K562 (cell line): ENCODE measurements around the gene PKP1.

Source experiments
- CHD1 ChIP-seq: fragments of 200-600 bp; sonication (generic); IDR thresholded peaks from one replicate; pipeline ENCODE4 v1.6.1; 2012; ENCODE audit warnings: mild to moderate bottlenecking, moderate library complexity, low read length, inconsistent platforms
- GTF2F1 ChIP-seq: IDR thresholded peaks from 2 replicates; pipeline ENCODE4 v1.6.1; 2011; ENCODE audit warnings: low read depth, low read length, improper control_type of control experiment
- NONO ChIP-seq, 2 experiments: fragments of 200-400 bp in 1 of 2; fragments of 450-650 bp in 1 of 2; formaldehyde crosslinking in 1 of 2; IDR thresholded peaks; 2 replicates each; pipeline ENCODE4 v1.6.1; 2017; ENCODE audit warnings: low read depth in 2 of 2, mild to moderate bottlenecking in 2 of 2, moderate library complexity in 2 of 2, low read length in 1 of 2
- ZNF764 ChIP-seq: fragments of 250-450 bp; sonication (Bioruptor Pico); IDR thresholded peaks from 2 replicates; pipeline ENCODE4 v1.4.0; 2020; ENCODE audit warnings: low read depth, mild to moderate bottlenecking, moderate library complexity
- ZNF830 ChIP-seq: fragments of 250-450 bp; sonication (Bioruptor Pico); IDR thresholded peaks from 2 replicates; pipeline ENCODE4 v1.5.0; 2021; ENCODE audit warnings: mild to moderate bottlenecking
- TF ChIP-seq, protein P1 (sequence below), 3 experiments: IDR thresholded peaks in 2 of 3; conservative IDR thresholded peaks in 1 of 3; 2 replicates each; pipeline ENCODE4 v1.5.1; 2011 to 2012; ENCODE audit warnings: low read length in 3 of 3, mild to moderate bottlenecking in 3 of 3, control low read depth in 2 of 3, improper control_type of control experiment in 1 of 3, inconsistent platforms in 1 of 3, low read depth in 1 of 3, mixed read lengths in 1 of 3, moderate library complexity in 1 of 3; ENCODE audit not compliant: insufficient read depth in 2 of 3

DNA sequence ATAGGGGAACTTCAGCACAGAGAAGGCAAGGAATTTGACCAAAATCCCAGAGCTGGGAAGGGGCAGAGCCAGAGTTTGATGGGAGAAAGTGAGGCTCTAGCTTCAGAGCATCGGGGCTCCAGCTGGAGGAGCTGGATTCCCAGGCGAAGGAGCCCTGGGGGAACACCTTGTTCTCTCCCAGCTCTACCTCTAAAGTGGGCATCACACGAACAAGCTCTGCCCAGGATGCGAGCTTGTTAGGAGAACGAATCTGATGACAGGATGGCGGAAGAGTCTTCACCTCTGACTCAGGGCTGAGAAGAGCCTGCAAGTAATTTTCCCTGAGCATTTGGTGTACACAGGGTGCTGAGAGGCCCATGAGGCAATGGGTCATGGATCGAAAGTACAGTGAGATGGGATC is 72.2 kb downstream of the PKP1 start:
- TF ChIP-seq CHD1 (no peak), ZNF830 (CRISPR knock-in tag) (no peak), GTF2F1 (no peak), ZNF764 (CRISPR knock-in tag) (no peak), NONO (IDR thresholded peaks at IDR 0.05; ENCODE audit: low read depth in 2 of 2, low read length in 1 of 2) (no peak)
- TF ChIP-seq, protein P1, sequence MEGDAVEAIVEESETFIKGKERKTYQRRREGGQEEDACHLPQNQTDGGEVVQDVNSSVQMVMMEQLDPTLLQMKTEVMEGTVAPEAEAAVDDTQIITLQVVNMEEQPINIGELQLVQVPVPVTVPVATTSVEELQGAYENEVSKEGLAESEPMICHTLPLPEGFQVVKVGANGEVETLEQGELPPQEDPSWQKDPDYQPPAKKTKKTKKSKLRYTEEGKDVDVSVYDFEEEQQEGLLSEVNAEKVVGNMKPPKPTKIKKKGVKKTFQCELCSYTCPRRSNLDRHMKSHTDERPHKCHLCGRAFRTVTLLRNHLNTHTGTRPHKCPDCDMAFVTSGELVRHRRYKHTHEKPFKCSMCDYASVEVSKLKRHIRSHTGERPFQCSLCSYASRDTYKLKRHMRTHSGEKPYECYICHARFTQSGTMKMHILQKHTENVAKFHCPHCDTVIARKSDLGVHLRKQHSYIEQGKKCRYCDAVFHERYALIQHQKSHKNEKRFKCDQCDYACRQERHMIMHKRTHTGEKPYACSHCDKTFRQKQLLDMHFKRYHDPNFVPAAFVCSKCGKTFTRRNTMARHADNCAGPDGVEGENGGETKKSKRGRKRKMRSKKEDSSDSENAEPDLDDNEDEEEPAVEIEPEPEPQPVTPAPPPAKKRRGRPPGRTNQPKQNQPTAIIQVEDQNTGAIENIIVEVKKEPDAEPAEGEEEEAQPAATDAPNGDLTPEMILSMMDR (IDR thresholded peaks at IDR 0.05 in 2 of 3, conservative IDR thresholded peaks at IDR 0.05 in 1 of 3; ENCODE audit: insufficient read depth in 2 of 3, low read depth in 1 of 3, low read length in 3 of 3): no peak
